SK-N-SH (cell line): ENCODE measurements around the gene BUD31.
"Not testable (repeated sequence)": the region's sequence is repeated elsewhere in the genome, so short reads cannot be mapped to it uniquely, and the experiment has no call there.

Experiments used
- EP300 ChIP-seq, 2 experiments: IDR thresholded peaks; 2 replicates each; pipeline versions ENCODE4 v1.4.0 to v1.6.1; 2012; ENCODE audit warnings: borderline replicate concordance in 1 of 2, low read depth in 1 of 2, low read length in 1 of 2
- EZH2phosphoT487 ChIP-seq: fragments of 200-600 bp; sonication (generic); IDR thresholded peaks from 2 replicates; pipeline ENCODE4 v1.6.1; 2017; ENCODE audit warnings: low read depth, mixed run types, mild to moderate bottlenecking, antibody characterized with exemption, moderate library complexity, borderline replicate concordance
- FOXJ3 ChIP-seq: sonication (generic); formaldehyde crosslinking; IDR thresholded peaks from 2 replicates; pipeline ENCODE4 v1.5.1; 2020; ENCODE audit warnings: mild to moderate bottlenecking, missing genetic modification reagents
- FOXM1 ChIP-seq: IDR thresholded peaks from 2 replicates; pipeline ENCODE4 v1.4.0; 2012; ENCODE audit warnings: low read depth, mild to moderate bottlenecking
- IRF3 ChIP-seq: fragments of 150-350 bp; IDR thresholded peaks from 2 replicates; pipeline ENCODE4 v1.6.1; 2016; ENCODE audit warnings: mild to moderate bottlenecking, low read depth, low read length
- NFIC ChIP-seq: IDR thresholded peaks from 2 replicates; pipeline ENCODE4 v1.4.0; 2012; ENCODE audit warnings: borderline replicate concordance
- POLR2AphosphoS5 ChIP-seq: IDR thresholded peaks from 2 replicates; pipeline ENCODE4 v1.6.1; 2012; ENCODE audit warnings: low read depth, low read length
- RAD21 ChIP-seq: IDR thresholded peaks from 2 replicates; pipeline ENCODE4 v1.6.1; 2012; ENCODE audit warnings: mild to moderate bottlenecking, low read length
- RCOR1 ChIP-seq: fragments of 150-350 bp; IDR thresholded peaks from 2 replicates; pipeline ENCODE4 v1.6.1; 2017; ENCODE audit warnings: antibody characterized with exemption, low read length
- TF ChIP-seq, protein P1 (sequence below): fragments of 200-600 bp; sonication (generic); IDR thresholded peaks from 2 replicates; pipeline ENCODE4 v1.6.1; 2017; ENCODE audit warnings: antibody characterized with exemption, mild to moderate bottlenecking, moderate library complexity

DNA sequence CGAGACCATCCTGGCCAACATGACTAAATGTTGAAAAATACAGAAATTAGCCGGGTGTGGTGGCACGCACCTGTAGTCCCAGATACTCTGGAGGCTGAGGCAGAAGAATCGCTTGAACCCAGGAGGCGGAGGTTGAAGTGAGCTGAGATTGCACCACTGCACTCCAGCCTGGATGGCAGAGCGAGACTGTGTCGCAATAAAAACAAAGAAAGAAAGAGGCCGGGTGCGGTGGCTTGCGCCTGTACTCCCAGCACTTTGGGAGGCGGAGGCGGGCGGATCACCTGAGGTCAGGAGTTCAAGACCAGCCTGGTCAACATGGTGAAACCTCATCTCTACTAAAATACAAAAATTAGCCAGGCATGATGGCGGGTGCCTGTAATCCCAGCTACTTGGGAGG is 21.5 kb upstream of the BUD31 start:
- TF ChIP-seq EP300 (IDR thresholded peaks at IDR 0.05; ENCODE audit: borderline replicate concordance in 1 of 2, low read depth in 1 of 2, low read length in 1 of 2); RAD21; NFIC; IRF3; FOXM1; POLR2AphosphoS5; EZH2phosphoT487; FOXJ3; RCOR1: not testable (repeated sequence)
- TF ChIP-seq, protein P1, sequence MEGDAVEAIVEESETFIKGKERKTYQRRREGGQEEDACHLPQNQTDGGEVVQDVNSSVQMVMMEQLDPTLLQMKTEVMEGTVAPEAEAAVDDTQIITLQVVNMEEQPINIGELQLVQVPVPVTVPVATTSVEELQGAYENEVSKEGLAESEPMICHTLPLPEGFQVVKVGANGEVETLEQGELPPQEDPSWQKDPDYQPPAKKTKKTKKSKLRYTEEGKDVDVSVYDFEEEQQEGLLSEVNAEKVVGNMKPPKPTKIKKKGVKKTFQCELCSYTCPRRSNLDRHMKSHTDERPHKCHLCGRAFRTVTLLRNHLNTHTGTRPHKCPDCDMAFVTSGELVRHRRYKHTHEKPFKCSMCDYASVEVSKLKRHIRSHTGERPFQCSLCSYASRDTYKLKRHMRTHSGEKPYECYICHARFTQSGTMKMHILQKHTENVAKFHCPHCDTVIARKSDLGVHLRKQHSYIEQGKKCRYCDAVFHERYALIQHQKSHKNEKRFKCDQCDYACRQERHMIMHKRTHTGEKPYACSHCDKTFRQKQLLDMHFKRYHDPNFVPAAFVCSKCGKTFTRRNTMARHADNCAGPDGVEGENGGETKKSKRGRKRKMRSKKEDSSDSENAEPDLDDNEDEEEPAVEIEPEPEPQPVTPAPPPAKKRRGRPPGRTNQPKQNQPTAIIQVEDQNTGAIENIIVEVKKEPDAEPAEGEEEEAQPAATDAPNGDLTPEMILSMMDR, result not testable (repeated sequence)
